PC-9 (cell line): ENCODE results near the gene FAM181B.

Experiments
- EZH2 ChIP-seq: fragments of 200-600 bp; sonication (generic); IDR thresholded peaks from 2 replicates; pipeline ENCODE4 v1.8.0; 2017; ENCODE audit warnings: antibody characterized with exemption, low read depth
- TF ChIP-seq, protein P1 (sequence below): fragments of 200-600 bp; sonication (generic); conservative IDR thresholded peaks from 2 replicates; pipeline ENCODE4 v1.6.1; 2017; ENCODE audit warnings: mixed run types, antibody characterized with exemption, mild to moderate bottlenecking, moderate library complexity

DNA sequence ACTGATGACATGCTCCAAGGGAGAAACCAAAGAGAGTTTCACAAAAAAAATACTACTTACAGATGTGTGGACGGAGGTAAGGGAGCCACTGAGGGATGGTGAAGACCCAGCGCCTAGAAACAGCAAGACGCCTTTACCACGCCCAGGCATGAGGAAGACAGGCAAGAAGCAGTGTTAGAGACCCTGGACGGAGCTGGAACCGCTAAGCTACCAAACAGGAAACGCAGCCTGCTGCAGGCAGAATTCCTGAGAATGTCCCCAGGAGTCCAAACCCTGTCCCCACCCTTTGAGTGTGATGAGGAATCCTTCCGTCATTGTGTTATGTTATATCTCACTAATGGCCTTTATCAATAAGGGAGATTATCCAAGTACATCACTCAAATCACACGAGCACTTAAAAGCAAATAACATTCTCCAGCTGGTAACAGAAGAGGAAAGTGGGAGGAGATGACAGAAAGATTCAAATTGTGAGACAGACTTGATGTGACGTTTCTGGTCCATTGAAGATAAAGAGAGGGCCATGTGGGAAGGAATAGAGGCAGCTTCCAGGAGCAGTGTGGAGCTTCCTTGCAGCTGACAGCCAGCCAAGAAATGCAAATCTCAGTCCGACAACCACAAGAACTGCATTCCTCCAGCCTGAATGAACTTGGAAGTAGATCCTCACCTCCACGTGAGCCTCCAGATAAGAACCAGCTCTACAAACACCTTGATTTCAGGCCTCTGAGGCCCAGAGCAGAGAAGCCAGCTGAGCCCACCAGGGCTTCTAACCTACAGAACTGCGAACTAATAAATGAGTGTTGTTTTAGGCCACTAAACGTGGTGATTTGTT, 19.1 kb downstream of the FAM181B start:
- TF ChIP-seq, protein P1, sequence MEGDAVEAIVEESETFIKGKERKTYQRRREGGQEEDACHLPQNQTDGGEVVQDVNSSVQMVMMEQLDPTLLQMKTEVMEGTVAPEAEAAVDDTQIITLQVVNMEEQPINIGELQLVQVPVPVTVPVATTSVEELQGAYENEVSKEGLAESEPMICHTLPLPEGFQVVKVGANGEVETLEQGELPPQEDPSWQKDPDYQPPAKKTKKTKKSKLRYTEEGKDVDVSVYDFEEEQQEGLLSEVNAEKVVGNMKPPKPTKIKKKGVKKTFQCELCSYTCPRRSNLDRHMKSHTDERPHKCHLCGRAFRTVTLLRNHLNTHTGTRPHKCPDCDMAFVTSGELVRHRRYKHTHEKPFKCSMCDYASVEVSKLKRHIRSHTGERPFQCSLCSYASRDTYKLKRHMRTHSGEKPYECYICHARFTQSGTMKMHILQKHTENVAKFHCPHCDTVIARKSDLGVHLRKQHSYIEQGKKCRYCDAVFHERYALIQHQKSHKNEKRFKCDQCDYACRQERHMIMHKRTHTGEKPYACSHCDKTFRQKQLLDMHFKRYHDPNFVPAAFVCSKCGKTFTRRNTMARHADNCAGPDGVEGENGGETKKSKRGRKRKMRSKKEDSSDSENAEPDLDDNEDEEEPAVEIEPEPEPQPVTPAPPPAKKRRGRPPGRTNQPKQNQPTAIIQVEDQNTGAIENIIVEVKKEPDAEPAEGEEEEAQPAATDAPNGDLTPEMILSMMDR: no peak
- TF ChIP-seq EZH2: no peak
